ENCODE results near the gene PPIF.

- TF ChIP-seq, protein P1, sequence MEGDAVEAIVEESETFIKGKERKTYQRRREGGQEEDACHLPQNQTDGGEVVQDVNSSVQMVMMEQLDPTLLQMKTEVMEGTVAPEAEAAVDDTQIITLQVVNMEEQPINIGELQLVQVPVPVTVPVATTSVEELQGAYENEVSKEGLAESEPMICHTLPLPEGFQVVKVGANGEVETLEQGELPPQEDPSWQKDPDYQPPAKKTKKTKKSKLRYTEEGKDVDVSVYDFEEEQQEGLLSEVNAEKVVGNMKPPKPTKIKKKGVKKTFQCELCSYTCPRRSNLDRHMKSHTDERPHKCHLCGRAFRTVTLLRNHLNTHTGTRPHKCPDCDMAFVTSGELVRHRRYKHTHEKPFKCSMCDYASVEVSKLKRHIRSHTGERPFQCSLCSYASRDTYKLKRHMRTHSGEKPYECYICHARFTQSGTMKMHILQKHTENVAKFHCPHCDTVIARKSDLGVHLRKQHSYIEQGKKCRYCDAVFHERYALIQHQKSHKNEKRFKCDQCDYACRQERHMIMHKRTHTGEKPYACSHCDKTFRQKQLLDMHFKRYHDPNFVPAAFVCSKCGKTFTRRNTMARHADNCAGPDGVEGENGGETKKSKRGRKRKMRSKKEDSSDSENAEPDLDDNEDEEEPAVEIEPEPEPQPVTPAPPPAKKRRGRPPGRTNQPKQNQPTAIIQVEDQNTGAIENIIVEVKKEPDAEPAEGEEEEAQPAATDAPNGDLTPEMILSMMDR (IDR thresholded peaks at IDR 0.05): no peak
- TF ChIP-seq POLR2A (IDR thresholded peaks at IDR 0.05): no peak
- no peak for TF ChIP-seq POLR2AphosphoS5 (IDR thresholded peaks at IDR 0.05)
These were observed 43.4 kb downstream of the PPIF start for GRCh38 chr10:79390551-79391229.

Data from breast epithelium (tissue), 3 donors.